HepG2 (cell line): ENCODE results near the gene USP15. TPM values are rescaled to one million over a fixed set of nuclear protein-coding genes. Genes with fewer than 3 reads are reported as not detected.

Source experiments
- RBM22 ChIP-seq: fragments of 200-400 bp; formaldehyde crosslinking; optimal IDR thresholded peaks from 2 replicates; pipeline ENCODE3; 2017; ENCODE audit warnings: mild to moderate bottlenecking, low read length, moderate library complexity
- ZNF331 ChIP-seq: sonication (generic); formaldehyde crosslinking; IDR thresholded peaks from 2 replicates; pipeline ENCODE4 v1.4.0; 2020; ENCODE audit warnings: missing genetic modification reagents
- polyA plus RNA-seq, 8 experiments: library from polyadenylated mRNA; depleted of rRNA in 3 of 8; stranded (reverse) in 7 of 8; unstranded in 1 of 8; fragments of >200 nt; fragmentation: Illumina TruSeq in 4 of 8; extraction: Trizol in 4 of 8; gene quantifications; 2 replicates each; pipeline versions ENCODE4 v1.2.1 to v1.2.3, GENCODE V29; 2011 to 2016; ENCODE audit warnings: low read depth in 4 of 8, missing spikeins in 1 of 8, mixed read lengths in 1 of 8; ENCODE audit not compliant: insufficient read depth in 1 of 8
- total RNA-seq, 5 experiments: library from RNA; depleted of rRNA; stranded (reverse); fragments of >200 nt; fragmentation: Illumina TruSeq; extraction: Trizol; gene quantifications; 2 replicates each; pipeline ENCODE4 v1.2.3, GENCODE V29; 2016; ENCODE audit warnings: low read depth in 1 of 5
- TF ChIP-seq, protein P1 (sequence below): sonication (generic); formaldehyde crosslinking; IDR thresholded peaks from 2 replicates; pipeline ENCODE4 v1.5.1; 2020; ENCODE audit warnings: mild to moderate bottlenecking, missing genetic modification reagents, borderline replicate concordance
- TF ChIP-seq, protein P2 (sequence below): IDR thresholded peaks from 2 replicates; pipeline ENCODE4 v1.6.1; 2012; ENCODE audit warnings: low read length, improper control_type of control experiment

USP15 gene
- total and polyA plus RNA-seq, 2 of the 13 experiments (the other 11 are each of a cell fraction or from before 2014, with no cell fraction given): 17.3 to 51.7 TPM

DNA sequence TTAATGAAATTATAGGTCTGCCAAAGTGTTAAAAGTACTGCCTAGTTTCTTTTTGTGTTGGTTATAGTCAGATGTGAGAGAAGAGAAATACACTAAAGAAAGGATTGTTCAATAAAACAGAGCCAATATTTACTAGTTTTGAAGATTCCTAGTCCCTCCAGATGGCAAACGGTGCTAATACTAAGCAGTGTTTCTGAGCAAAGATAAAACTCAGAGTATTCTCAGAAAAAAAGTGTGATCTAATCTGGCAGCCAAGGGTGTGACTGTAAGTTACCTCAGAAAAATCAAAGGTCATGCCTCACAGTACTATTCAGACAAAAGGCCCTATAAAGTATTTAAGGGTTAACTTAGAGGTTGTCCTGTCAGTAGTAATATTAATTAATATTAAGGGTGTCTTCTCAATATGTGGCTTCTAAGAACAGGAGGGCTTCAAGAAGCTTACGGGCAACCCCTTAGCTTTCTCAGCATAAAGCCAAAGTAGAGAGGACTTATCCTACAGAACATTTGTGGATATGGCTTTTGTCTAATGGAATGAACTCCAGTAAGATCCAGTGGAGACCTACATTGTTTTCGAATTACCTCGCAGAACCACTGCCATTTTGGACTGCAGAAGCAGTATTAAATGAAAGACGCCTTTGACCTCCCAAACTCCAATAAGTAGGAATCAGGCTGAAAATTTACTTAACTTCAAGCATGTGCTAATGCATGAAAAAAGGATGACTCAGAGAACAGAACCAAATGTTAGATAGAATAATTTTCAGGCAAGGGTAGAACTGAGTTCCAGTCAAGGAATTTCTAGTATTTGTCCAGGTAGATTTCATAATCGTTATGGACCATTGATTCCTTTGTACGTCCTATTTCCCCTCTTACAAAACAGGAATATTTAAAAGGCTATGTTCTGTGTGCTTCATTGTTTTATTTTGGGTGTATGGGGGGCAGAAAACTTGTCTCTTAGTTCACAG, 46.6 kb downstream of the USP15 start (continued):
- TF ChIP-seq, protein P1, sequence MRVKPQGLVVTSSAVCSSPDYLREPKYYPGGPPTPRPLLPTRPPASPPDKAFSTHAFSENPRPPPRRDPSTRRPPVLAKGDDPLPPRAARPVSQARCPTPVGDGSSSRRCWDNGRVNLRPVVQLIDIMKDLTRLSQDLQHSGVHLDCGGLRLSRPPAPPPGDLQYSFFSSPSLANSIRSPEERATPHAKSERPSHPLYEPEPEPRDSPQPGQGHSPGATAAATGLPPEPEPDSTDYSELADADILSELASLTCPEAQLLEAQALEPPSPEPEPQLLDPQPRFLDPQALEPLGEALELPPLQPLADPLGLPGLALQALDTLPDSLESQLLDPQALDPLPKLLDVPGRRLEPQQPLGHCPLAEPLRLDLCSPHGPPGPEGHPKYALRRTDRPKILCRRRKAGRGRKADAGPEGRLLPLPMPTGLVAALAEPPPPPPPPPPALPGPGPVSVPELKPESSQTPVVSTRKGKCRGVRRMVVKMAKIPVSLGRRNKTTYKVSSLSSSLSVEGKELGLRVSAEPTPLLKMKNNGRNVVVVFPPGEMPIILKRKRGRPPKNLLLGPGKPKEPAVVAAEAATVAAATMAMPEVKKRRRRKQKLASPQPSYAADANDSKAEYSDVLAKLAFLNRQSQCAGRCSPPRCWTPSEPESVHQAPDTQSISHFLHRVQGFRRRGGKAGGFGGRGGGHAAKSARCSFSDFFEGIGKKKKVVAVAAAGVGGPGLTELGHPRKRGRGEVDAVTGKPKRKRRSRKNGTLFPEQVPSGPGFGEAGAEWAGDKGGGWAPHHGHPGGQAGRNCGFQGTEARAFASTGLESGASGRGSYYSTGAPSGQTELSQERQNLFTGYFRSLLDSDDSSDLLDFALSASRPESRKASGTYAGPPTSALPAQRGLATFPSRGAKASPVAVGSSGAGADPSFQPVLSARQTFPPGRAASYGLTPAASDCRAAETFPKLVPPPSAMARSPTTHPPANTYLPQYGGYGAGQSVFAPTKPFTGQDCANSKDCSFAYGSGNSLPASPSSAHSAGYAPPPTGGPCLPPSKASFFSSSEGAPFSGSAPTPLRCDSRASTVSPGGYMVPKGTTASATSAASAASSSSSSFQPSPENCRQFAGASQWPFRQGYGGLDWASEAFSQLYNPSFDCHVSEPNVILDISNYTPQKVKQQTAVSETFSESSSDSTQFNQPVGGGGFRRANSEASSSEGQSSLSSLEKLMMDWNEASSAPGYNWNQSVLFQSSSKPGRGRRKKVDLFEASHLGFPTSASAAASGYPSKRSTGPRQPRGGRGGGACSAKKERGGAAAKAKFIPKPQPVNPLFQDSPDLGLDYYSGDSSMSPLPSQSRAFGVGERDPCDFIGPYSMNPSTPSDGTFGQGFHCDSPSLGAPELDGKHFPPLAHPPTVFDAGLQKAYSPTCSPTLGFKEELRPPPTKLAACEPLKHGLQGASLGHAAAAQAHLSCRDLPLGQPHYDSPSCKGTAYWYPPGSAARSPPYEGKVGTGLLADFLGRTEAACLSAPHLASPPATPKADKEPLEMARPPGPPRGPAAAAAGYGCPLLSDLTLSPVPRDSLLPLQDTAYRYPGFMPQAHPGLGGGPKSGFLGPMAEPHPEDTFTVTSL (CRISPR knock-in tag): no peak
- TF ChIP-seq ZNF331 (CRISPR knock-in tag) (no peak), RBM22 (peak; percentile 61)
- TF ChIP-seq, protein P2, sequence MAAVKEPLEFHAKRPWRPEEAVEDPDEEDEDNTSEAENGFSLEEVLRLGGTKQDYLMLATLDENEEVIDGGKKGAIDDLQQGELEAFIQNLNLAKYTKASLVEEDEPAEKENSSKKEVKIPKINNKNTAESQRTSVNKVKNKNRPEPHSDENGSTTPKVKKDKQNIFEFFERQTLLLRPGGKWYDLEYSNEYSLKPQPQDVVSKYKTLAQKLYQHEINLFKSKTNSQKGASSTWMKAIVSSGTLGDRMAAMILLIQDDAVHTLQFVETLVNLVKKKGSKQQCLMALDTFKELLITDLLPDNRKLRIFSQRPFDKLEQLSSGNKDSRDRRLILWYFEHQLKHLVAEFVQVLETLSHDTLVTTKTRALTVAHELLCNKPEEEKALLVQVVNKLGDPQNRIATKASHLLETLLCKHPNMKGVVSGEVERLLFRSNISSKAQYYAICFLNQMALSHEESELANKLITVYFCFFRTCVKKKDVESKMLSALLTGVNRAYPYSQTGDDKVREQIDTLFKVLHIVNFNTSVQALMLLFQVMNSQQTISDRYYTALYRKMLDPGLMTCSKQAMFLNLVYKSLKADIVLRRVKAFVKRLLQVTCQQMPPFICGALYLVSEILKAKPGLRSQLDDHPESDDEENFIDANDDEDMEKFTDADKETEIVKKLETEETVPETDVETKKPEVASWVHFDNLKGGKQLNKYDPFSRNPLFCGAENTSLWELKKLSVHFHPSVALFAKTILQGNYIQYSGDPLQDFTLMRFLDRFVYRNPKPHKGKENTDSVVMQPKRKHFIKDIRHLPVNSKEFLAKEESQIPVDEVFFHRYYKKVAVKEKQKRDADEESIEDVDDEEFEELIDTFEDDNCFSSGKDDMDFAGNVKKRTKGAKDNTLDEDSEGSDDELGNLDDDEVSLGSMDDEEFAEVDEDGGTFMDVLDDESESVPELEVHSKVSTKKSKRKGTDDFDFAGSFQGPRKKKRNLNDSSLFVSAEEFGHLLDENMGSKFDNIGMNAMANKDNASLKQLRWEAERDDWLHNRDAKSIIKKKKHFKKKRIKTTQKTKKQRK: no peak
